K562 (cell line): ENCODE results near the gene PLXNA2.

Experiments used
- EP300 ChIP-seq: IDR thresholded peaks from 2 replicates; pipeline ENCODE4 v1.6.1; 2012; ENCODE audit warnings: low read length, improper control_type of control experiment
- FOSL1 ChIP-seq: fragments of 200-800 bp; sonication (Bioruptor generic); conservative IDR thresholded peaks from 2 replicates; pipeline ENCODE4 v1.6.1; 2016; ENCODE audit warnings: missing genetic modification characterization, missing compliant biosample characterization
- HDGF ChIP-seq: fragments of 450-650 bp; IDR thresholded peaks from 2 replicates; pipeline ENCODE4 v1.6.1; 2016
- NELFE ChIP-seq: IDR thresholded peaks from 2 replicates; pipeline ENCODE4 v1.6.1; 2011; ENCODE audit warnings: mild to moderate bottlenecking; ENCODE audit not compliant: insufficient read depth, insufficient read length
- NFIX ChIP-seq: fragments of 250-450 bp; sonication (Bioruptor Pico); IDR thresholded peaks from 2 replicates; pipeline ENCODE4 v1.4.0; 2020; ENCODE audit warnings: low read depth, mild to moderate bottlenecking, moderate library complexity
- PHF21A ChIP-seq: fragments of 450-650 bp; IDR thresholded peaks from 2 replicates; pipeline ENCODE4 v1.6.1; 2017; ENCODE audit warnings: low read depth, borderline replicate concordance
- RBBP5 ChIP-seq: fragments of 200-600 bp; sonication (generic); IDR thresholded peaks from 2 replicates; pipeline ENCODE4 v1.6.1; 2012; ENCODE audit warnings: borderline replicate concordance, mild to moderate bottlenecking, low read length, control low read depth, inconsistent platforms; ENCODE audit not compliant: insufficient read depth, poor library complexity, severe bottlenecking
- SRSF9 ChIP-seq: fragments of 200-400 bp; formaldehyde crosslinking; IDR thresholded peaks from 2 replicates; pipeline ENCODE4 v1.6.1; 2017; ENCODE audit warnings: low read depth, low read length, borderline replicate concordance
- STAT5A ChIP-seq: IDR thresholded peaks from 2 replicates; pipeline ENCODE4 v1.6.1; 2012; ENCODE audit warnings: low read length, inconsistent platforms, borderline replicate concordance
- TAF7 ChIP-seq: fragments of 450-650 bp; IDR thresholded peaks from 2 replicates; pipeline ENCODE4 v1.6.1; 2016; ENCODE audit warnings: missing genetic modification characterization, missing compliant biosample characterization
- TF ChIP-seq, protein P1 (sequence below), 3 experiments: IDR thresholded peaks in 2 of 3; conservative IDR thresholded peaks in 1 of 3; 2 replicates each; pipeline ENCODE4 v1.5.1; 2011 to 2012; ENCODE audit warnings: low read length in 3 of 3, mild to moderate bottlenecking in 3 of 3, control low read depth in 2 of 3, improper control_type of control experiment in 1 of 3, inconsistent platforms in 1 of 3, low read depth in 1 of 3, mixed read lengths in 1 of 3, moderate library complexity in 1 of 3; ENCODE audit not compliant: insufficient read depth in 2 of 3

DNA sequence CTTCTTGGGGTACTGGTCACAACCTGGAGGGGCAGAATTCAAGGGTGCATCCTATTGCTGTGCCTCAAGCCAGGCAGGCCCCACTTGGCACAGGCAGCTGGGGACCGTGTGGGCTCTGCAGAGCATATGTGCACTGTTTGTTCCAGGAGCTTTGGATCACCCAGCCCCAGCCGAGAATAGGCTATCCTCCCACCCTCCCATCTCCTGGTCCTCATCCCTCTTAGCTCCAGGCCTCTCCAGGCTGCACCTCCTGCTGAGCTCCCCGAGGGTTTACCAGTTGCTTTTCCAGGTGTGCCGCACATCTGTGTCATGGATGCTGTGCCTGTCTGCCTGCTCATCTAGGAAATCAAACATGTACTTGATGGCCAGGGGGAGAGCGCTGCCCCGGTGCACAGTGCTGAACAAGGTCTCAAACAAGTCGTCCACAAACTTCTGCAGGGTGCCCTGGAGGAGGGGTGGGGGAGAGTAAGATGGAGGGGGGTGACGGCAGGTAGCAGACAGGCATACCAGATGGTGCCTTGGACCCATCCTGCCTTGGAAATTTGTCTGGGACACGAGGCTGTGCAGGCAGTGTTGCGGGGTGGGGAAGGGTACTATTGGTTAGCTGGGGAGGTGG, 212.8 kb downstream of the PLXNA2 start:
- TF ChIP-seq STAT5A, result no peak
- TF ChIP-seq, protein P1, sequence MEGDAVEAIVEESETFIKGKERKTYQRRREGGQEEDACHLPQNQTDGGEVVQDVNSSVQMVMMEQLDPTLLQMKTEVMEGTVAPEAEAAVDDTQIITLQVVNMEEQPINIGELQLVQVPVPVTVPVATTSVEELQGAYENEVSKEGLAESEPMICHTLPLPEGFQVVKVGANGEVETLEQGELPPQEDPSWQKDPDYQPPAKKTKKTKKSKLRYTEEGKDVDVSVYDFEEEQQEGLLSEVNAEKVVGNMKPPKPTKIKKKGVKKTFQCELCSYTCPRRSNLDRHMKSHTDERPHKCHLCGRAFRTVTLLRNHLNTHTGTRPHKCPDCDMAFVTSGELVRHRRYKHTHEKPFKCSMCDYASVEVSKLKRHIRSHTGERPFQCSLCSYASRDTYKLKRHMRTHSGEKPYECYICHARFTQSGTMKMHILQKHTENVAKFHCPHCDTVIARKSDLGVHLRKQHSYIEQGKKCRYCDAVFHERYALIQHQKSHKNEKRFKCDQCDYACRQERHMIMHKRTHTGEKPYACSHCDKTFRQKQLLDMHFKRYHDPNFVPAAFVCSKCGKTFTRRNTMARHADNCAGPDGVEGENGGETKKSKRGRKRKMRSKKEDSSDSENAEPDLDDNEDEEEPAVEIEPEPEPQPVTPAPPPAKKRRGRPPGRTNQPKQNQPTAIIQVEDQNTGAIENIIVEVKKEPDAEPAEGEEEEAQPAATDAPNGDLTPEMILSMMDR (IDR thresholded peaks at IDR 0.05 in 2 of 3, conservative IDR thresholded peaks at IDR 0.05 in 1 of 3; ENCODE audit: insufficient read depth in 2 of 3, low read depth in 1 of 3, low read length in 3 of 3), result no peak
- TF ChIP-seq TAF7 (tag), result no peak
- no peak for TF ChIP-seq FOSL1 (tag)
- no peak for TF ChIP-seq RBBP5
- no peak for TF ChIP-seq PHF21A
- TF ChIP-seq HDGF, result no peak
- no peak for TF ChIP-seq NFIX (CRISPR knock-in tag)
- TF ChIP-seq EP300, result no peak
- no peak for TF ChIP-seq NELFE
- TF ChIP-seq SRSF9, result no peak
